Measurements from ENCODE around the gene C14orf93. TPM values are rescaled to one million over a fixed set of nuclear protein-coding genes. Genes with fewer than 3 reads are reported as not detected.

C14orf93 gene
- total RNA-seq, 2 donors from 2014 or later: 15.1 to 17.6 TPM

GRCh38 chr14:23042162-23042965, 32.4 kb upstream of the C14orf93 start, which contains the start of gene PSMB11:
TSS of gene PSMB11 (plus strand) at chr14:23042212. CDS start at chr14:23042226, 14 bp downstream.
- Histone ChIP-seq H3K27me3 (replicated peaks; ENCODE audit: insufficient read depth) (no peaks in the 10 kb centered on the region), H3K4me3 (no peak within 1 kb of the TSS), H3K27ac (no peak within 1 kb of the TSS), H3K4me1 (replicated peaks) (no peaks in the 10 kb centered on the region), H3K9me3 (no peaks in the 10 kb centered on the region), H3K36me3 (no peaks in the 10 kb centered on the region)
- TF ChIP-seq POLR2A (IDR thresholded peaks at IDR 0.05): no peak
- no peak for TF ChIP-seq POLR2AphosphoS5 (IDR thresholded peaks at IDR 0.05)
- TF ChIP-seq CTCF (IDR thresholded peaks at IDR 0.05): no peak
- no peak for DNase-seq (ENCODE audit: low spot score)
- intact Hi-C loops (cut with DNase I): no loop called here
- WGBS: 95% methylated on average over 35 of the region's 36 CpGs

GRCh38 chr14:23041729-23042128, 31.8 kb upstream of the C14orf93 start:
- 86% methylated on average over 8 of the region's 8 CpGs for WGBS
- no peak for TF ChIP-seq CTCF (IDR thresholded peaks at IDR 0.05)
- no peak for TF ChIP-seq POLR2AphosphoS5 (IDR thresholded peaks at IDR 0.05)
- no peak for TF ChIP-seq POLR2A (IDR thresholded peaks at IDR 0.05)
- intact Hi-C loops (cut with DNase I): no loop called here

GRCh38 chr14:23040100-23040499, 30.2 kb upstream of the C14orf93 start:
- Histone ChIP-seq H3K27me3 (replicated peaks; ENCODE audit: insufficient read depth) (no peaks in the 10 kb centered on the region), H3K4me1 (replicated peaks) (no peaks in the 10 kb centered on the region), H3K36me3 (no peaks in the 10 kb centered on the region), H3K27ac (no peak overlapping the region), H3K4me3 (no peak overlapping the region), H3K9me3 (no peaks in the 10 kb centered on the region)
- TF ChIP-seq POLR2A (IDR thresholded peaks at IDR 0.05) (no peak), CTCF (IDR thresholded peaks at IDR 0.05) (no peak), POLR2AphosphoS5 (IDR thresholded peaks at IDR 0.05) (no peak)
- WGBS: 92% methylated on average over 4 of the region's 4 CpGs
- DNase-seq (ENCODE audit: low spot score): no peak
- intact Hi-C loops (cut with DNase I): no loop called here

More at GRCh38 chr14:23041729-23042128, 31.8 kb upstream of the C14orf93 start:
- no peaks in the 10 kb centered on the region for H3K27me3 ChIP-seq (replicated peaks; ENCODE audit: insufficient read depth)
- H3K4me1 ChIP-seq (replicated peaks): no peaks in the 10 kb centered on the region
- H3K36me3 ChIP-seq: no peaks in the 10 kb centered on the region
- H3K27ac ChIP-seq: no peak overlapping the region
- H3K9me3 ChIP-seq: no peaks in the 10 kb centered on the region
- no peak overlapping the region for H3K4me3 ChIP-seq
- DNase-seq (ENCODE audit: low spot score): no peak

- 67% methylated on average over 14 of the region's 14 CpGs for WGBS
- Histone ChIP-seq H3K27ac (peak overlapping the region; percentile 95), H3K27me3 (replicated peaks; ENCODE audit: insufficient read depth) (no peaks in the 10 kb centered on the region), H3K4me1 (replicated peaks) (peaks cover 6% of the 10 kb centered on the region), H3K9me3 (no peaks in the 10 kb centered on the region), H3K36me3 (peaks cover 0 to 12% of the 10 kb centered on the region in 2 donors), H3K4me3 (peak overlapping the region; percentile 60 to 75)
- no peak for TF ChIP-seq POLR2AphosphoS5 (IDR thresholded peaks at IDR 0.05)
- no peak for TF ChIP-seq POLR2A (IDR thresholded peaks at IDR 0.05)
- no peak for TF ChIP-seq CTCF (IDR thresholded peaks at IDR 0.05)
- DNase-seq (ENCODE audit: low spot score): no peak
- intact Hi-C loops (cut with DNase I): no loop called here
Observed at GRCh38 chr14:23035303-23036144, 25.6 kb upstream of the C14orf93 start.
